Stimulated activated CD8-positive, alpha-beta memory T cell treated with anti-CD3 and anti-CD28 coated beads, Interleukin-4, amount 100 ng/mL, for 4 hours (primary cell): ENCODE results near the gene AGO3.
A peak's percentile ranks its signal among the peaks of the same experiment; 100 is the strongest.
"Not testable (repeated sequence)": the region's sequence is repeated elsewhere in the genome, so short reads cannot be mapped to it uniquely, and the experiment has no call there.

Source experiments
- DNase-seq, 2 donors: peaks; one replicate each; pipeline ENCODE4 v3.0.0-alpha.2; 2020; ENCODE audit warnings: low read depth in 2 of 2, low spot score in 1 of 2

The AGO3 gene

DNA sequence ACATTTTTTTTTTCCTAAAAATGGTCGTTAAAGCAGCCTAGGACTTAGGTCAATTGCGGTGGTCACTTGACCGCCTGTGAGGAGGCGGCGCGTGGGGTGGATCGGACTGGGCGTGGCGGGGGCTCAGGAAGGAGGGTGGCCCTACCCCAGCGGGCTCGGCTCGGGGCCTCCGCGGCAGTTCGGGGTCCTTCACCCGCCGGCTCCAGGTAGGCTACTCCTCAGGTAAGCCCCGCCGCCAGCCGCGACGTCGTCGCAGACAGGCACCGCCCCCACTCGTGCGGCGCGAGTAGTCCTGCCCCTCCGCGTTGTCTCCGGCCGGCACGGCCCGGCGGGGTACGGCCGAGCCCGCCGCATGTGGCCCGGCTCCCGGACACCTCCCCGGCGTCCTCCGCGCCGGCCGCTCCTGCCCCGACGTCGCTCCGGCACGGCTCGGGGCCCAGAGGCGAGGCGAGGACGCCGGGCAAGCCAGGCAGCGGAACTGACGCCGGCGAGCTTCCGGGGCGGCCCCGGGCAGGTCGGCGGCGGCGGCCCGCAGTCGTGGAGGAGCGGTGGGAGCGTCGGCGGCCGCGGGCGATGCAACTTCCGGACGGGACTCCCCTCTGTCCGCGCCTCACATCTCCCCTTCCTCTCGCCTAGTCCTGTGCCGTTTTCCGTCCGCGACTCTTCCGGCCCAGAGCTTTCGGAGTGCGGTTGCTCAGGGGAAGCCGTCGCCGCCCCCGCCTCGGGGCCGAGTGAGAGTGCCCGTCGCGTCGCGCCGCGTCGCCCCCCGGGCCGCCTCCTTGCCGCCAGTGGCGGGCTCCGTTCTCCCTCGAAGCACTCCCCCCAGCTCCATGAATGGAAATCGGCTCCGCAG, at the start of gene AGO3:
AGO3 (plus strand) TSS at position 513 of the 853 bp plus-strand sequence; CDS start at position 835, 322 bp downstream.
- peak; percentile 55 to 79 for DNase-seq

GRCh38 chr1:35881850-35882273, 49.0 kb upstream of the AGO3 start:
- DNase-seq, result no peak

- DNase-seq, result no peak
Observed at GRCh38 chr1:35882586-35882944, 48.3 kb upstream of the AGO3 start.

DNA sequence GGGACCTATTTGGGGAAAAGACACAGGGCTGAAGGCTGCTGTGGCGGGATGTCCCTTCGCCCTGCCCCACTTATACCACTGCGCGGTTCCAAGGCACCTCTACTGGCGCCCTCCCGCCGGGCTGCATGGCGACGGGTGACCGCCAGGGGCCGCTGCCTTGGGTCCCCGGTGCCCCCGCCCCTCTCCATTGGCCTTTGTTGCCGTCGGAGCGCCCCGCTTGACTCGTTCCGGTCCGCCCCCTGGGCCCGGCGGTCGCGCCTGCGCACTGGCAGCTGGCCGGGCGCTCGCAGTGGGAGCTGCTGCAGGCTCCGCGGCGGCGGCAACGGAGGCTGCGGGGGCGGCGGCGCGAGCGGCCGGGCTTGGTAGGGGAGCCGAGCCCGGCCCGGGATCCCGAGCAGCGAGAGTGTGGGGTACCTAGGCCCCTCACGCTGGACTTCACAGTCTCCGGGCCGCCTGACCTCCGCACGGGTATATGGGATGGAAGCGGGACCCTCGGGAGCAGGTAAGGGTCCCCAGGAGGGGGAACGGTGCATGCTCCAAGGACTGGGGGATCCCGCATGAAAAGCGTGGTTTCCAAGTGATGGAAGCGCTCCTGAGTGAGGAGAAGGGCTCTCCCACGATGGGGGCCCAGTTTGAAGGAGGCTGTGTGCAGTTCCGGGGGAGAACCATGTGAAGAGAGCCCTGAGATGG, 47.8 kb upstream of the AGO3 start, which contains the start of gene AGO1:
AGO1 (plus strand) TSS at position 265 of the 690 bp plus-strand sequence; CDS start at position 478, 213 bp downstream.
- DNase-seq, result peak; percentile 94 to 95

- peak in 1 of 2 donors; percentile 22 for DNase-seq
Observed at GRCh38 chr1:35883635-35884101, 47.2 kb upstream of the AGO3 start.

GRCh38 chr1:35884934-35885333, 46.0 kb upstream of the AGO3 start:
- DNase-seq, result no peak

GRCh38 chr1:35885961-35886558, 44.8 kb upstream of the AGO3 start:
- no peak for DNase-seq

GRCh38 chr1:35886577-35887431, 44.1 kb upstream of the AGO3 start:
- DNase-seq, result no peak

DNA sequence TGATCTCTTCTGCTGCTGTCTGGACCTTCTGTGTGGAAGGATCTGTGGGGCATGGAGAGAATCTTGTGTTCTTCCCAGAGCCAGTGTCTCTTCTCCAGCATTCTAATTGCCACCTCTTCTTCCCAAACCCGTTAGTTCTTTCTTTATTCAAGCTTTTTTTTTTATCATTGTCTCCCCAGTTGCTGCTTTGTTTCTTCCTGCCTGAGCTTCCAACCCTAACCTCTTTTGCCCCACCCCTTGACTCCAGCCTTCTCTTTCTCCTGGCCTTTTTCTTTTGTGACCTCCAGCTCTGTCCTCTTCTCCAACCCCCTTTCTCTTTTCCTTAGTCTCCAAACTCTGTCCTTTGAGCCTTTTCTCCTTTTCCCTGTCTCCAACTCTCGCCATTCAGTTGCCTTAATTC, 43.4 kb upstream of the AGO3 start:
- DNase-seq, result no peak

DNA sequence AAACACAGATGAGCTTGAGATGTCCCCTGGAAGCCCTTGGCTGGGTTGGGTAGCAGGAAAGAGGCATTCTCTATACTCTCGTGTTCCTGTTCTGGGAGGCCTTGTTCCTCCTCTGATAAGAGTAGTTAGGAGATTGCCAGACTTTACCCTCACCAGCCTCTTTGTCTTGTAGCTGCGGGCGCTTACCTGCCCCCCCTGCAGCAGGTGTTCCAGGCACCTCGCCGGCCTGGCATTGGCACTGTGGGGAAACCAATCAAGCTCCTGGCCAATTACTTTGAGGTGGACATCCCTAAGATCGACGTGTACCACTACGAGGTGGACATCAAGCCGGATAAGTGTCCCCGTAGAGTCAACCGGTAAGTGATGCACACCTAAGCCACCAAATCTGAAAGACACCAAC, 42.6 kb upstream of the AGO3 start:
- DNase-seq, result no peak

- DNase-seq, result not testable (repeated sequence)
Observed at GRCh38 chr1:35888981-35889380, 41.9 kb upstream of the AGO3 start.

DNA sequence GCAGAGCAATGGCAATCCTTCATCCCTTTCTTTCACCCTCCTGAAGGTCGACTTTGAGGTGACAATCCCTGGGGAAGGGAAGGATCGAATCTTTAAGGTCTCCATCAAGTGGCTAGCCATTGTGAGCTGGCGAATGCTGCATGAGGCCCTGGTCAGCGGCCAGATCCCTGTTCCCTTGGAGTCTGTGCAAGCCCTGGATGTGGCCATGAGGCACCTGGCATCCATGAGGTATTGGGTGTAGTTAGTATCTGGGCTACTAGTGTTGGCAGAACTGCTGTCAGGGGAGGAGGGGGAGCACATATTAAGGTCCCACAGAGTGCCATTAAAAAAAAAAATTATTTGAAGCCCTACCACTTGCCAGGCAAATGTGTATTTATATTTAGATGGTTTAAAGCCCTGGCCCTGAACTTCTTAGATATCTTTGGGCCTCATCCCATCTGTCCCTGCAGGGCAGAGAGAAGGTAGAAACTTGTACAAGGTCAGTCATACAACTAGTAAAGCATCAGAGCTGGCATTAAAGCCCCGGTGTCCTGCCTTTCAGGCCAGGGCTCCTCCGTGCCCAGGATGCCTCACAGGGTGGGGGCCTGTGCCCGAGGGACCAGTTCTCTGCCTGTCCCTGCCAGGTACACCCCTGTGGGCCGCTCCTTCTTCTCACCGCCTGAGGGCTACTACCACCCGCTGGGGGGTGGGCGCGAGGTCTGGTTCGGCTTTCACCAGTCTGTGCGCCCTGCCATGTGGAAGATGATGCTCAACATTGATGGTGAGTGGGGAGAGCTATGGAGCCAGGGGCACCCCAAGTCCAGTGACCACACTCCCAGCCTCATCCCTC, 37.6 kb upstream of the AGO3 start:
- DNase-seq, result no peak

DNA sequence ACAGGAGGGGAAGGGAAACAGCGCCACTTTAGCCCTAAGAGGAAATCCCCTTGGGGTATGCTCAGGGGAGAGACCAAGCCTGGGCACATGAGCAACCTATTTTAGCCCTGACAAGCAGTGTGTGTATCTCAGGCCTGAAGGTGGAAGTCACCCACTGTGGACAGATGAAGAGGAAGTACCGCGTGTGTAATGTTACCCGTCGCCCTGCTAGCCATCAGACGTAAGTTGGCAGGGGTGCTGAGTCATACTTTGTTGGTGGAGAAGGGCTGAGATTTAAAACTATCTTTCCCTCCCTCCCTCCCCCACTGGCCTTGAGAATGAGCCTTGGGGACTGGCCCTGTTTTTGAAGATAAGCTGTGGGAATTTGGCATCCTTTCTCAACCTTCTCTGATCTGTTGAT, 36.7 kb upstream of the AGO3 start:
- no peak for DNase-seq

GRCh38 chr1:35894656-35895055, 36.2 kb upstream of the AGO3 start:
- DNase-seq, result no peak

DNA sequence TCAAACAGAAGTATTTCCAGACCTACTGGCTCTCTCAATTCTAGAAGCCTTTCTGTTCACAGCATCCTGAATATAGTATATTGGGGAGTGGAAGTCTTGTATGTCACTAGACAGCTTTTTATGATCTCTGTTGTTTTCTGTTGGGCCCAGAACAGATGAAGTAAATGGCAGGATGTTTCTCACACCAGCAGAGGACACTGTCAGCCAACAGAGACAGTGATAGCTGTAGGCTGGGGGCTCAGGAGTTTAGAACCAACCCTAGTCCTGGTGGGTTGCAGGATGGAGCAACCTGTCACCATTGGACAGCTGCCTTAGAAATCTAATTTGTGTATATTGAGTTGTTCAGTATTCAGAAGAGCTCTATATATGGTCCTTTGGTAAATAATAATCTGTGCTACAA, 31.0 kb upstream of the AGO3 start:
- no peak for DNase-seq

DNA sequence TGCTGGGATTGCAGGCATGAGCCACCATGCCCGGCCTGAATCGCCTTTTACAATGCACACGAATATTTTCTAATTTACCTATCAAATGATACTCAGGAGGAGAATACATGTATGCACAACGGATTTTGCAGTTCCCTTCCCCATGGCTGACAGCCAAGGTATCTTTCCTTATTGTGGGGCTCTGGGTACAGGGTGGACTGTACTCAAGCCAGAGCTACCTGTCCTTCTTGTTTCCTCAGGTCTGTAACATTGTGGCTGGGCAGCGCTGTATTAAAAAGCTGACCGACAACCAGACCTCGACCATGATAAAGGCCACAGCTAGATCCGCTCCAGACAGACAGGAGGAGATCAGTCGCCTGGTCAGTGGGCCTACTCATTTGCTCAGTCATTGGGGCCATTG, 29.7 kb upstream of the AGO3 start:
- no peak for DNase-seq

DNA sequence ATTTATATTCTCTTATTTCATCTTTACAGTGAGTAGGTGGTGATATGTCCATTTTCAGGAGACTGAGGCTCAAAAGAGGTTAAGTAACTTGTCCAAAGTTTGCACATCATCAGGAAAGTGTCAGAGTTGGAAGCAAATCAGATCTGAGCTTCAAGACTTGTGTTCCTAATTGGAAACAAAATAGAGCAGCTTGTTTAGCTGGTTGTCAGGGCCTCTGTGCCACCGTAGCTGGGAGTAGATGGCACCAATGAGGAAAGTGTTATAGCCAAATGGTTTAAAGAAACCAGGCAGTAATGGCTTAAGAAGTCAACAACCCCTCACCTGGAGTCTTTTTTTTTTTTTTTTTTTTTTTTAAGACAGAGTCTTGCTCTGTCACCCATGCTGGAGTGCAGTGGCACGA, 28.2 kb upstream of the AGO3 start:
- DNase-seq, result no peak

DNA sequence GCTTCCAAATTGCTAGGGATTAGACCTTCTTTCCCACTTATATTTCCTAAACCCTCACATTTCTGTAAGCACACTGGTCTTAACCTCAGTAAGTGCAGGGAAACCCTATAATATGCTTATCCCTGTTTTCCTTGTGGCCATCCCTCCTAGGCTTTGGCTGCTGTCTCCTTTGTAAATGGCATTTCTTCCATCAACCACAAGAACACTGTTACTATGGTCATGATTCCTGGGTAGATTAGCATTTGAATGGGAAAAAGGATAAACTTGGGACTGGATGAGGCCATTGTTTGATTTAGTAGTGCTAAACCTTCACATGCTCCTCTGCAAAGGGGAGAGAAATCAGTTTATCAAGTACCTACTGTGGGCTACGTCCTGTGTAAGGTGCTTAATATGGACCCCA, 16.2 kb upstream of the AGO3 start:
- no peak for DNase-seq

DNA sequence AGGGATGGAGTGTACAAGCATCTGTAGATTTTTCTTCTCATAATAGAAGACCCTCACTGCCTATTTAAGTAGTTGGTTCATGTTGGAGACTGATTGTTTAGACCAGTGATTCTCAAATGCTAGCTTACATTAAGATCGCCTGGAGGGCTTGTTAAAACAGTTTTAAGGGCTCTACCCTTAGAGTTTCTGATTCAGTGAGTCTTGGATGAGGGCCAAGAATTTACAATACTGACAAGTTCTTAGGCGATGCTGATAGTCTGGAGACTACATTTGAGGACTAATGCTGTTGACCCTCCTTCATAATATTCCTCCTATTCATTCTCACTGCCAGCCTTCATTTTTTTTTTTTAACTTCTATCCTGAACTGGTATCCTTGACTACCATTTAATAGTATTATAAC, 15.2 kb upstream of the AGO3 start:
- DNase-seq, result no peak

GRCh38 chr1:35923791-35924221, 7.1 kb upstream of the AGO3 start:
- DNase-seq, result no peak
